Measurements from ENCODE around the gene POLH. TPM values are rescaled to one million over a fixed set of nuclear protein-coding genes. Genes with fewer than 3 reads are reported as not detected.

The POLH gene
- total and polyA plus RNA-seq, 2 experiments from 2014 or later, result 5.8 to 7.9 TPM

GRCh38 chr6:43613721-43614395 lies 37.9 kb downstream of the POLH start (continued):
- no peak for TF ChIP-seq EZH2 (IDR thresholded peaks at IDR 0.05; ENCODE audit: low read depth, unreplicated experiment)
- no peak for TF ChIP-seq STAT1 (IDR thresholded peaks at IDR 0.05; ENCODE audit: unreplicated experiment)
- TF ChIP-seq JUNB (IDR thresholded peaks at IDR 0.05; ENCODE audit: unreplicated experiment), result no peak
- TF ChIP-seq ZNF114 (CRISPR knock-in tag; IDR thresholded peaks at IDR 0.05), result no peak
- TF ChIP-seq REST (IDR thresholded peaks at IDR 0.05; ENCODE audit: unreplicated experiment), result no peak

- no peak overlapping the region for H3K4me3 Mint-ChIP-seq
- ATAC-seq, result no peak
- H3K36me3 ChIP-seq (ENCODE audit: insufficient read depth), result peaks cover 8% of the 10 kb centered on the region; the same call in 1 of the 2 replicates
Observed at GRCh38 chr6:43614396-43614730, 38.4 kb downstream of the POLH start.

More at GRCh38 chr6:43614396-43614730, 38.4 kb downstream of the POLH start:
- no peaks in the 10 kb centered on the region for H3K4me1 Mint-ChIP-seq
- H3K27me3 Mint-ChIP-seq (ENCODE audit: insufficient read depth, low read depth, poor library complexity), result no peaks in the 10 kb centered on the region
- no peak for DNase-seq (ENCODE audit: low spot score)
- H3K9me3 Mint-ChIP-seq, result no peaks in the 10 kb centered on the region
- H3K4me2 ChIP-seq, result no peak overlapping the region
- H4K20me1 ChIP-seq (replicated peaks; ENCODE audit: insufficient read depth), result no peaks in the 10 kb centered on the region
- H3K4me3 ChIP-seq, result no peak overlapping the region
- H3K27ac Mint-ChIP-seq, result no peak overlapping the region
- no peaks in the 10 kb centered on the region for H3K4me1 ChIP-seq (ENCODE audit: insufficient read depth)
- 0 out of 2 replicates have a peak, but pooled peaks cover under 1% of the 10 kb centered on the region for H3F3A ChIP-seq (replicated peaks; ENCODE audit: low read depth)
- H3K27me3 ChIP-seq (ENCODE audit: insufficient read depth), result no peaks in the 10 kb centered on the region
- H2AFZ ChIP-seq, result no peak overlapping the region
- no peak overlapping the region for H3K27ac ChIP-seq (ENCODE audit: low read depth)
- H3K9me2 ChIP-seq (ENCODE audit: insufficient read depth), result no peaks in the 10 kb centered on the region
- no peaks in the 10 kb centered on the region for H3K79me2 ChIP-seq (replicated peaks; ENCODE audit: insufficient read depth)
- TF ChIP-seq CREB1 (CRISPR knock-in tag; IDR thresholded peaks at IDR 0.05; ENCODE audit: low read depth) (no peak), REST (IDR thresholded peaks at IDR 0.05; ENCODE audit: unreplicated experiment) (no peak), CTCF (conservative IDR thresholded peaks at IDR 0.05; ENCODE audit: low read depth in 2 of 2) (no peak), EZH2phosphoT487 (IDR thresholded peaks at IDR 0.05; ENCODE audit: unreplicated experiment) (no peak)
- H3K36me3 Mint-ChIP-seq (ENCODE audit: low read depth), result peaks cover 8% of the 10 kb centered on the region; the same call in 2 of the 3 replicates

Data from GM23338 (cell line).